Retina (tissue), 1 donor: ENCODE data around the gene CNEP1R1.
A peak's percentile ranks its signal among the peaks of the same experiment; 100 is the strongest.

Experiments used
- DNase-seq: peaks from one replicate; pipeline ENCODE4 v3.0.0-alpha.2; 2016

The CNEP1R1 gene

GRCh38 chr16:50065624-50066481 is 40.8 kb downstream of the CNEP1R1 start, which contains the start of gene HEATR3:
HEATR3 (plus strand) TSS chr16:50065970; CDS start chr16:50066132, 162 bp downstream.
- peak; percentile 94 for DNase-seq

GRCh38 chr16:50066482-50067289 is 41.7 kb downstream of the CNEP1R1 start:
- peak; percentile 5 for DNase-seq

- DNase-seq: peak; percentile 22
These were observed 42.3 kb downstream of the CNEP1R1 start for GRCh38 chr16:50067290-50067853.

- DNase-seq: no peak
These were observed 43.5 kb downstream of the CNEP1R1 start for GRCh38 chr16:50068550-50068949.

- DNase-seq: no peak
These were observed 44.0 kb downstream of the CNEP1R1 start for GRCh38 chr16:50069060-50069459.

GRCh38 chr16:50071075-50071671 is 46.1 kb downstream of the CNEP1R1 start:
- no peak for DNase-seq

GRCh38 chr16:50072730-50073129 is 47.7 kb downstream of the CNEP1R1 start:
- no peak for DNase-seq

GRCh38 chr16:50079397-50080140 is 54.5 kb downstream of the CNEP1R1 start:
- DNase-seq: no peak

GRCh38 chr16:50081428-50082018 is 56.5 kb downstream of the CNEP1R1 start:
- DNase-seq: no peak

GRCh38 chr16:50083996-50084395 is 59.0 kb downstream of the CNEP1R1 start:
- no peak for DNase-seq

GRCh38 chr16:50086176-50086575 is 61.2 kb downstream of the CNEP1R1 start:
- no peak for DNase-seq
